Mammary epithelial cell (primary cell): ENCODE results near the gene BTN2A1.

Experiments
- CTCF ChIP-seq, 2 donors: IDR thresholded peaks in 1 of 2; conservative IDR thresholded peaks in 1 of 2; 2 replicates each; pipeline ENCODE4 v1.5.1; 2011 to 2012; ENCODE audit warnings: inconsistent platforms in 2 of 2, low read length in 2 of 2, mild to moderate bottlenecking in 2 of 2, control low read depth in 1 of 2, low read depth in 1 of 2; ENCODE audit not compliant: insufficient read depth in 1 of 2; ENCODE audit errors: extremely low read depth in 1 of 2
- EZH2 ChIP-seq: IDR thresholded peaks from 2 replicates; pipeline ENCODE4 v1.6.1; 2012; ENCODE audit warnings: low read length, inconsistent platforms, borderline replicate concordance

GRCh38 chr6:26477426-26477825 lies 19.7 kb downstream of the BTN2A1 start:
- TF ChIP-seq CTCF (conservative IDR thresholded peaks at IDR 0.05 in 1 of 2, IDR thresholded peaks at IDR 0.05 in 1 of 2; ENCODE audit: extremely low read depth in 1 of 2, insufficient read depth in 1 of 2, low read depth in 1 of 2, low read length in 2 of 2), result no peak
- TF ChIP-seq EZH2, result no peak
